Astrocyte of the cerebellum (primary cell): ENCODE data around the gene KLLN.
"Not testable (repeated sequence)": the region's sequence is repeated elsewhere in the genome, so short reads cannot be mapped to it uniquely, and the experiment has no call there.

Experiments used
- DNase-seq: peaks from one replicate; pipeline ENCODE4 v3.0.0-alpha.2; 2011; ENCODE audit warnings: low read depth
- H3K4me3 ChIP-seq: 2 replicates; pipeline ENCODE4 v1.5.1; 2011; ENCODE audit warnings: mild to moderate bottlenecking, low read depth, low read length, moderate library complexity
- CTCF ChIP-seq: IDR thresholded peaks from 2 replicates; pipeline ENCODE4 v1.5.1; 2012; ENCODE audit warnings: low read length, low read depth, moderate library complexity, mild to moderate bottlenecking; ENCODE audit errors: missing control alignments
- in situ Hi-C: cut with HindIII; loops from 2 replicates; pipeline ENCODE4 v1.10.0; 2017; ENCODE audit warnings: low sequenced_read_pairs

The KLLN gene

GRCh38 chr10:87842220-87842641 lies 21.1 kb downstream of the KLLN start:
- H3K4me3 ChIP-seq: no peak overlapping the region
- TF ChIP-seq CTCF: no peak
- in situ Hi-C loops: no loop called here
- no peak for DNase-seq

- in situ Hi-C loops: no loop called here
- no peak for DNase-seq
- no peak overlapping the region for H3K4me3 ChIP-seq
- TF ChIP-seq CTCF: no peak
These were observed 22.1 kb downstream of the KLLN start for GRCh38 chr10:87841186-87841585.

- in situ Hi-C loops: no loop called here
- H3K4me3 ChIP-seq: no peak overlapping the region
These were observed 24.7 kb downstream of the KLLN start for GRCh38 chr10:87838650-87839049.

GRCh38 chr10:87837445-87837844 lies 25.9 kb downstream of the KLLN start:
- no peak for TF ChIP-seq CTCF
- in situ Hi-C loops: no loop called here
- no peak for DNase-seq
- no peak overlapping the region for H3K4me3 ChIP-seq

More at GRCh38 chr10:87838650-87839049, 24.7 kb downstream of the KLLN start:
- no peak for DNase-seq
- TF ChIP-seq CTCF: no peak

GRCh38 chr10:87836098-87836497 lies 27.2 kb downstream of the KLLN start:
- DNase-seq: no peak
- in situ Hi-C loops: no loop called here
- TF ChIP-seq CTCF: no peak
- H3K4me3 ChIP-seq: no peak overlapping the region

GRCh38 chr10:87829986-87830729 lies 33.2 kb downstream of the KLLN start:
- no peak for DNase-seq
- no peak overlapping the region for H3K4me3 ChIP-seq
- TF ChIP-seq CTCF: no peak
- in situ Hi-C loops: no loop called here

- DNase-seq, in situ Hi-C loops, H3K4me3 ChIP-seq: not testable (repeated sequence)
These were observed 34.3 kb downstream of the KLLN start for GRCh38 chr10:87829051-87829450.
